HEK293T (cell line): Measurements from ENCODE around the gene ZNF638.
A peak's percentile ranks its signal among the peaks of the same experiment; 100 is the strongest.

Source experiments
- ARNT ChIP-seq: fragments of 450-650 bp; IDR thresholded peaks from 2 replicates; pipeline ENCODE4 v1.6.1; 2017; ENCODE audit warnings: mild to moderate bottlenecking
- ELF4 ChIP-seq: fragments of 450-650 bp; IDR thresholded peaks from 2 replicates; pipeline ENCODE4 v1.6.1; 2017; ENCODE audit warnings: antibody characterized with exemption
- FOXM1 ChIP-seq: fragments of 450-650 bp; IDR thresholded peaks from 2 replicates; pipeline ENCODE4 v1.6.1; 2017; ENCODE audit warnings: mild to moderate bottlenecking, borderline replicate concordance
- HDGF ChIP-seq: fragments of 450-650 bp; IDR thresholded peaks from 2 replicates; pipeline ENCODE4 v1.6.1; 2017; ENCODE audit warnings: antibody characterized with exemption, borderline replicate concordance
- L3MBTL2 ChIP-seq: fragments of 450-650 bp; conservative IDR thresholded peaks from 2 replicates; pipeline ENCODE4 v1.6.1; 2016; ENCODE audit warnings: mild to moderate bottlenecking
- SP1 ChIP-seq: fragments of 450-650 bp; IDR thresholded peaks from 2 replicates; pipeline ENCODE4 v1.6.1; 2017
- SUZ12 ChIP-seq: fragments of 450-650 bp; IDR thresholded peaks from 2 replicates; pipeline ENCODE4 v1.6.1; 2016; ENCODE audit warnings: mild to moderate bottlenecking
- ZNF384 ChIP-seq: fragments of 450-650 bp; IDR thresholded peaks from 2 replicates; pipeline ENCODE4 v1.6.1; 2016

DNA sequence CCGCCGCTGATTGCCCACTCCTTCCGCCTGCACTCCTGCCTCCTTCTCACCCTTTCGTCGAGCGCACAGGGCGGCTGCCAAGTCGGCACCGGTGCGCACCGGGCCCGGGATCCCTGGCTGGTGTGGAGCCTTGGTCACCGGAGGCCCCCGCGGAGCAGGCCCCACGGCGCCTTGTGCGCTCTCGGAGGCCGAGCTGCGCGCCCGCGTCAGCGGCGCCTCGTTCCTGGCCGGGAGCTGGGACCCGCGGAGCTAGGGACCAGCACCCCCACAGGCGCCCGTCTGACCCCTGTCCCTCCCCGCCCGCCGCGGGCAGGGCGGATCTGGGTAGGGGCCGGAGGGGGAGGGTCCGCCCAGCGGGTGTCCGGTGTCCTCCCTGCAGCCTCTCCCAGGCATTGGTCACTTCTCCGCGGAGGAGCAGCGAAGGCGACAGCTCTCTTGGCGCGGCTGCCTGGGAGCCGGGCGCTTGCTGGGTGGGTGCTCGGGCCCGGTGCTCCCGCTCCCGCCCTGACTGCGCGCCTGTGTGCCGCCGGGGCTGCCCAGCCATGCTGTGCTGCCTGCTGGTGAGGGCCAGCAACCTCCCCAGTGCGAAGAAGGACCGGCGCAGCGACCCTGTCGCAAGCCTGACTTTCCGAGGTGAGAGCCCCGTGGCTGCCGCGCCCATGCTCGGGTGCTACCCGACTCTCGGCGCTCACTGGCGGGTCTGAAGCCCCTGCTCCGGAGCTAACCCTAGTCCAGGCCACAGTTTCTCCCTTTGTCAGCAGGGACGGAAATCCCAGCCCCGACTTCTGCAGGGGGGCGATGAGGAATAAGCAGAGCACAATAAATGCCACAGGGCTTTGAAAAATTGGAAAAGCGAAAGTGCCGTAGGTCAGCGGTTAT is 135.0 kb downstream of the ZNF638 start:
- peak; percentile 66 for TF ChIP-seq L3MBTL2
- no peak for TF ChIP-seq HDGF
- TF ChIP-seq SP1, result no peak
- TF ChIP-seq ELF4, result no peak
- TF ChIP-seq ARNT, result no peak
- TF ChIP-seq SUZ12, result no peak
- no peak for TF ChIP-seq FOXM1
- no peak for TF ChIP-seq ZNF384
